Keratinocyte (primary cell): ENCODE data around the gene FBXO44. TPM values are rescaled to one million over a fixed set of nuclear protein-coding genes. Genes with fewer than 3 reads are reported as not detected.

Experiments
- DNase-seq: peaks from one replicate; pipeline ENCODE4 v3.0.0-alpha.2; 2011; ENCODE audit warnings: low read depth, missing footprints, low spot score
- FAIRE-seq: peaks from 2 replicates; lab custom pipeline; 2011; peaks lifted over from hg19 to GRCh38; lab: Jason Lieb, UNC
- H2AFZ ChIP-seq: 2 replicates; pipeline ENCODE4 v1.6.0; 2012; ENCODE audit warnings: low read length, control low read depth, inconsistent platforms; ENCODE audit not compliant: control insufficient read depth
- H3K27ac ChIP-seq: 2 replicates; pipeline ENCODE4 v1.5.1; 2011; ENCODE audit warnings: low read length; ENCODE audit not compliant: control insufficient read depth, insufficient read depth
- H3K27me3 ChIP-seq: 3 replicates; pipeline ENCODE4 v1.6.0; 2011; ENCODE audit warnings: low read length; ENCODE audit not compliant: control insufficient read depth, insufficient read depth; ENCODE audit errors: extremely low read depth
- H3K36me3 ChIP-seq, 2 experiments: 2 replicates in 1 of 2; 3 replicates in 1 of 2; pipeline ENCODE4 v1.5.1; 2011; ENCODE audit warnings: low read length in 2 of 2, mild to moderate bottlenecking in 1 of 2; ENCODE audit not compliant: control insufficient read depth in 2 of 2, insufficient read depth in 2 of 2; ENCODE audit errors: extremely low read depth in 1 of 2
- H3K4me1 ChIP-seq: 3 replicates; pipeline ENCODE4 v1.5.1; 2011; ENCODE audit warnings: low read length; ENCODE audit not compliant: control insufficient read depth, insufficient read depth; ENCODE audit errors: extremely low read depth
- H3K4me2 ChIP-seq: 3 replicates; pipeline ENCODE4 v1.6.0; 2011; ENCODE audit warnings: low read depth, low read length; ENCODE audit not compliant: control insufficient read depth, insufficient read depth; ENCODE audit errors: extremely low read depth
- H3K4me3 ChIP-seq, 3 experiments: fragments of 200-600 bp in 1 of 3; sonication (generic) in 1 of 3; 2 replicates in 2 of 3; 3 replicates in 1 of 3; pipeline ENCODE4 v1.5.1; 2011 to 2016; ENCODE audit warnings: low read length in 3 of 3, mild to moderate bottlenecking in 3 of 3, control low read depth in 2 of 3, inconsistent platforms in 1 of 3, low read depth in 1 of 3, mixed read lengths in 1 of 3, mixed run types in 1 of 3, moderate library complexity in 1 of 3; ENCODE audit not compliant: control insufficient read depth in 2 of 3, insufficient read depth in 2 of 3; ENCODE audit errors: extremely low read depth in 1 of 3
- H3K79me2 ChIP-seq: 2 replicates; pipeline ENCODE4 v1.6.0; 2012; ENCODE audit warnings: low read length; ENCODE audit not compliant: control insufficient read depth, insufficient read depth
- H3K9ac ChIP-seq: 3 replicates; pipeline ENCODE4 v1.6.0; 2011; ENCODE audit warnings: low read length; ENCODE audit not compliant: control insufficient read depth, insufficient read depth; ENCODE audit errors: extremely low read depth
- H3K9me1 ChIP-seq: 3 replicates; pipeline ENCODE4 v1.6.0; 2011; ENCODE audit warnings: low read length; ENCODE audit not compliant: control insufficient read depth, insufficient read depth; ENCODE audit errors: extremely low read depth
- H3K9me3 ChIP-seq: 2 replicates; pipeline ENCODE4 v1.5.1; 2012; ENCODE audit warnings: low read depth, low read length; ENCODE audit not compliant: control insufficient read depth
- H4K20me1 ChIP-seq: 3 replicates; pipeline ENCODE4 v1.6.0; 2011; ENCODE audit warnings: low read length; ENCODE audit not compliant: control insufficient read depth, insufficient read depth; ENCODE audit errors: extremely low read depth
- EZH2 ChIP-seq: IDR thresholded peaks from one replicate; pipeline ENCODE4 v1.6.1; 2012; ENCODE audit warnings: inconsistent platforms, mild to moderate bottlenecking, low read length, moderate library complexity
- dilution Hi-C: fragments of 300-500 bp; cut with MboI; formaldehyde crosslinking; loops from one replicate; pipeline ENCODE4 v1.7.0; 2020; ENCODE audit warnings: low sequenced_read_pairs; ENCODE audit not compliant: extremely low pct_ligation_motif_present
- polyA plus RNA-seq, 5 experiments: library from polyadenylated mRNA; depleted of rRNA in 3 of 5; stranded (reverse) in 3 of 5; stranded (forward) in 1 of 5; unstranded in 1 of 5; fragments of >200 nt; gene quantifications; 1 replicate in 1 of 5; 2 replicates in 3 of 5; 3 replicates in 1 of 5; pipeline versions ENCODE4 v1.2.1 to v1.2.3, GENCODE V29; 2011 to 2012; ENCODE audit warnings: missing spikeins in 2 of 5, low read depth in 1 of 5, low replicate concordance in 1 of 5
- TF ChIP-seq, protein P1 (sequence below), 3 experiments: IDR thresholded peaks in 1 of 3; conservative IDR thresholded peaks in 1 of 3; optimal IDR thresholded peaks in 1 of 3; 2 replicates in 2 of 3; 3 replicates in 1 of 3; pipeline versions ENCODE3 to v1.5.1; 2011; ENCODE audit warnings: low read length in 3 of 3, mild to moderate bottlenecking in 3 of 3, moderate library complexity in 2 of 3, control low read depth in 1 of 3, inconsistent platforms in 1 of 3; ENCODE audit not compliant: insufficient read depth in 2 of 3; ENCODE audit errors: extremely low read depth in 1 of 3

The FBXO44 gene
- polyA plus RNA-seq, 1 donor (not counting 4 experiments of a cell fraction or from before 2014, with no cell fraction given): 23.1 TPM

DNA sequence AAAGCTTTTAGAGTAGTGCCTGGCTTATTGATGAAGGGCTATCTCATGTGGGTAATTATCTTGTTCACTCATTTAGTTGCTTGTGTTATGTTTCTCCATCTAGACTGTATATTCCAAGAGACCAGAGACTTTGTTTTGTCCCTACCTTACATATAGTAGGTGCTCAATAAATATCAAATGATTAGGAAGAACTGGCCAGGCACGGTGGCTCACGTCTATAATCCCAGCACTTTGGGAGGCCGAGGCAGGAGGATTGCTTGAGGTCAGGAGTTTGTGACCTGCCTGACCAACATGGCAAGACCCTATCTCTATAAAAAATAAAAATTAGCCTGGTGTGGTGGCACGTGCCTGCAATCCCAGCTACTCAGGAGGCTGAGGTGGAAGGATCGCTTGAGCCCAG is 9.4 kb upstream of the FBXO44 start:
- H3K9me3 ChIP-seq: no peaks in the 10 kb centered on the region
- no peak for TF ChIP-seq EZH2
- TF ChIP-seq, protein P1, sequence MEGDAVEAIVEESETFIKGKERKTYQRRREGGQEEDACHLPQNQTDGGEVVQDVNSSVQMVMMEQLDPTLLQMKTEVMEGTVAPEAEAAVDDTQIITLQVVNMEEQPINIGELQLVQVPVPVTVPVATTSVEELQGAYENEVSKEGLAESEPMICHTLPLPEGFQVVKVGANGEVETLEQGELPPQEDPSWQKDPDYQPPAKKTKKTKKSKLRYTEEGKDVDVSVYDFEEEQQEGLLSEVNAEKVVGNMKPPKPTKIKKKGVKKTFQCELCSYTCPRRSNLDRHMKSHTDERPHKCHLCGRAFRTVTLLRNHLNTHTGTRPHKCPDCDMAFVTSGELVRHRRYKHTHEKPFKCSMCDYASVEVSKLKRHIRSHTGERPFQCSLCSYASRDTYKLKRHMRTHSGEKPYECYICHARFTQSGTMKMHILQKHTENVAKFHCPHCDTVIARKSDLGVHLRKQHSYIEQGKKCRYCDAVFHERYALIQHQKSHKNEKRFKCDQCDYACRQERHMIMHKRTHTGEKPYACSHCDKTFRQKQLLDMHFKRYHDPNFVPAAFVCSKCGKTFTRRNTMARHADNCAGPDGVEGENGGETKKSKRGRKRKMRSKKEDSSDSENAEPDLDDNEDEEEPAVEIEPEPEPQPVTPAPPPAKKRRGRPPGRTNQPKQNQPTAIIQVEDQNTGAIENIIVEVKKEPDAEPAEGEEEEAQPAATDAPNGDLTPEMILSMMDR (optimal IDR thresholded peaks at IDR 0.05 in 1 of 3, IDR thresholded peaks at IDR 0.05 in 1 of 3, conservative IDR thresholded peaks at IDR 0.05 in 1 of 3; ENCODE audit: extremely low read depth in 1 of 3, insufficient read depth in 2 of 3, low read length in 3 of 3): no peak
- FAIRE-seq (no peak), DNase-seq (no peak)
- no peaks in the 10 kb centered on the region for H3K9me1 ChIP-seq
- H3K79me2 ChIP-seq: no peaks in the 10 kb centered on the region
- no peak overlapping the region for H3K9ac ChIP-seq
- no peak overlapping the region for H3K4me2 ChIP-seq
- no peak overlapping the region for H3K27ac ChIP-seq
- H2AFZ ChIP-seq: no peak overlapping the region
- peaks cover 0 to 5% of the 10 kb centered on the region in 2 experiments for H3K36me3 ChIP-seq
- no peak overlapping the region for H3K4me3 ChIP-seq
- dilution Hi-C loops: no loop called here
- peaks cover 4% of the 10 kb centered on the region for H3K4me1 ChIP-seq
- no peaks in the 10 kb centered on the region for H4K20me1 ChIP-seq
- H3K27me3 ChIP-seq: no peaks in the 10 kb centered on the region

DNA sequence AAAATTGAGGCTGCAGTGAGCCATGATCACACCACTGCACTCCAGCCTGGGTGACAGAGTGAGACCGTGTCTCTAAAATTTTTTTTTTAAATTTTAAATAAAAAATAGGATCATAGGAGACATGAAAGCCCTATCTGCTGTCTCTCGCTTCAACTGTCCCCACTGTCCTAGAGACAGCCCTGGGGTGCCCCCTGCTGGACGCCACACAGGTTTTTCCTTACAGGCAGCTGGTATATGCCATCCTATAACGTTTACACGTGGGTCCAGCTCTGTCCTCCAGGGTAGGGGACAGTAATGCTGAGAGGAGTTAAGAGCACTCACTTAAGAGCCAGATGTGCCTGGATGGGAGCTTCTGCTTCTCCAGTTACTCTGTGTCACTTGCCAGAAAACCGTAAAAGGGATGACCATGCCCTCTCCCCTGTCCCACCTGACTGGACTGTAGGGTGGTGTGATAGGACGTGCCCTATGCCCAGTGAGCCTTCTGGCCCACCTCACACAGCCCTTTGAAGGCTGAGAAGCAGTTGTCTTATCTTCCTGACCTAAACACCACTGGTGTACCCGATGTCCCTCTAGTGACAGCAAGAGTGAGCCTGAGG is 8.9 kb upstream of the FBXO44 start:
- TF ChIP-seq, protein P1 (optimal IDR thresholded peaks at IDR 0.05 in 1 of 3, IDR thresholded peaks at IDR 0.05 in 1 of 3, conservative IDR thresholded peaks at IDR 0.05 in 1 of 3; ENCODE audit: extremely low read depth in 1 of 3, insufficient read depth in 2 of 3, low read length in 3 of 3): peak; percentile 71 to 82 (median 73)
- TF ChIP-seq EZH2: no peak
- DNase-seq: no peak
- H2AFZ ChIP-seq: no peak overlapping the region
- H3K27me3 ChIP-seq: no peaks in the 10 kb centered on the region
- peaks cover 4% of the 10 kb centered on the region for H3K4me1 ChIP-seq
- peaks cover 0 to 5% of the 10 kb centered on the region in 2 experiments for H3K36me3 ChIP-seq
- FAIRE-seq: peak; percentile 34
- H3K9me3 ChIP-seq: no peaks in the 10 kb centered on the region
- dilution Hi-C loops: no loop called here
- no peak overlapping the region for H3K4me2 ChIP-seq
- H3K9me1 ChIP-seq: no peaks in the 10 kb centered on the region
- no peak overlapping the region for H3K27ac ChIP-seq
- H3K4me3 ChIP-seq: no peak overlapping the region
- H4K20me1 ChIP-seq: no peaks in the 10 kb centered on the region
- H3K79me2 ChIP-seq: no peaks in the 10 kb centered on the region
- H3K9ac ChIP-seq: no peak overlapping the region
